Spleen (tissue), 3 donors: ENCODE data around the gene CRYAB.

Experiments used
- POLR2A ChIP-seq, 3 donors: fragments of 450-650 bp; IDR thresholded peaks; one replicate each; pipeline ENCODE4 v1.5.1; 2017; ENCODE audit warnings: antibody characterized with exemption in 3 of 3, mild to moderate bottlenecking in 1 of 3
- POLR2AphosphoS5 ChIP-seq, 3 donors: sonication (generic); formaldehyde crosslinking; IDR thresholded peaks; one replicate each; pipeline ENCODE4 v1.5.1; 2017; ENCODE audit warnings: antibody characterized with exemption in 3 of 3

DNA sequence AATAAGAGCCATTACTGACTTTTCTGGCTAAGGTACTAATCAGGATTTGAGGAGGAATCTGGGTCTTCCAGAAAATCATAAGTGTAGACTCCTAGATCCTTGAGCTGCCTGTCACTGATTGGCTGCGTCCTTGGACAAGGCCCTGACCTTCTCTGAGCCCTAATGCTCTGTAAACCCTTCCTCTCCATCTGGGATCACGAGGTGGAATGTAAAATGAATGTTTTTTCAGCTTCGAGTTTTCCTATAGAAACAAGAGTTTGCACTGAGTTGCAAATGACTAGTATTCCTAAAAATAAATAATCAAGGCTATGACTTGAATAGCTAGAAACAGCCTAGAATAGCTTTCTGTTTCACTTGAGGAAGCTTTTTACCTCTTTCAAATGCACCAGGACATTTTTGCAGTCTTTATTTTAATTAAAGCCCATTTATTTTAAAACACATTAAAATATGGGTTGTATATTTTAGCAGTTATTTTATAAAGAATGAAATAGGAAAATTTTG lies 24.5 kb upstream of the CRYAB start:
- TF ChIP-seq POLR2AphosphoS5 (IDR thresholded peaks at IDR 0.05) (no peak), POLR2A (IDR thresholded peaks at IDR 0.05) (no peak)
